HepG2 (cell line): Measurements from ENCODE around the gene VAPA. TPM values are rescaled to one million over a fixed set of nuclear protein-coding genes. Genes with fewer than 3 reads are reported as not detected.

Experiments
- AHR ChIP-seq: IDR thresholded peaks from 2 replicates; pipeline ENCODE4 v1.6.1; 2018; ENCODE audit warnings: missing genetic modification reagents, missing compliant biosample characterization
- ARNT ChIP-seq: fragments of 450-650 bp; IDR thresholded peaks from 2 replicates; pipeline ENCODE4 v1.6.1; 2017
- BCL3 ChIP-seq: sonication (generic); formaldehyde crosslinking; IDR thresholded peaks from 2 replicates; pipeline ENCODE4 v1.5.1; 2020; ENCODE audit warnings: mild to moderate bottlenecking, missing genetic modification reagents, moderate library complexity
- ELF3 ChIP-seq: IDR thresholded peaks from 2 replicates; pipeline ENCODE4 v1.6.1; 2016; ENCODE audit warnings: missing genetic modification reagents, missing compliant biosample characterization
- IRX3 ChIP-seq: sonication (generic); formaldehyde crosslinking; IDR thresholded peaks from 2 replicates; pipeline ENCODE4 v1.8.1; 2023; ENCODE audit warnings: mild to moderate bottlenecking, low read depth, missing genetic modification reagents, borderline replicate concordance
- NR3C1 ChIP-seq: sonication (generic); formaldehyde crosslinking; IDR thresholded peaks from 2 replicates; pipeline ENCODE4 v1.4.0; 2020; ENCODE audit warnings: missing genetic modification reagents
- SKI ChIP-seq: fragments of 450-650 bp; IDR thresholded peaks from one replicate; pipeline ENCODE4 v1.6.1; 2018; ENCODE audit warnings: mild to moderate bottlenecking; ENCODE audit not compliant: partially characterized antibody
- SMAD1 ChIP-seq: sonication (generic); formaldehyde crosslinking; IDR thresholded peaks from 2 replicates; pipeline ENCODE4 v1.4.0; 2020; ENCODE audit warnings: missing genetic modification reagents, low read depth, mild to moderate bottlenecking, borderline replicate concordance
- TAF15 ChIP-seq: fragments of 200-400 bp; formaldehyde crosslinking; IDR thresholded peaks from one replicate; pipeline ENCODE4 v1.6.1; 2018; ENCODE audit warnings: mild to moderate bottlenecking, low read depth, low read length; ENCODE audit not compliant: poor library complexity, severe bottlenecking
- THAP9 ChIP-seq: sonication (generic); formaldehyde crosslinking; IDR thresholded peaks from 2 replicates; pipeline ENCODE4; 2020; ENCODE audit warnings: missing genetic modification reagents, mild to moderate bottlenecking, borderline replicate concordance
- ZNF343 ChIP-seq: sonication (generic); formaldehyde crosslinking; IDR thresholded peaks from 2 replicates; pipeline ENCODE4 v1.4.0; 2020; ENCODE audit warnings: mild to moderate bottlenecking, missing genetic modification reagents
- ZNF512B ChIP-seq: sonication (generic); formaldehyde crosslinking; IDR thresholded peaks from 2 replicates; pipeline ENCODE4 v1.5.1; 2020; ENCODE audit warnings: missing genetic modification reagents, mild to moderate bottlenecking, borderline replicate concordance
- polyA plus RNA-seq, 8 experiments: library from polyadenylated mRNA; depleted of rRNA in 3 of 8; stranded (reverse) in 7 of 8; unstranded in 1 of 8; fragments of >200 nt; fragmentation: Illumina TruSeq in 4 of 8; extraction: Trizol in 4 of 8; gene quantifications; 2 replicates each; pipeline versions ENCODE4 v1.2.1 to v1.2.3, GENCODE V29; 2011 to 2016; ENCODE audit warnings: low read depth in 4 of 8, missing spikeins in 1 of 8, mixed read lengths in 1 of 8; ENCODE audit not compliant: insufficient read depth in 1 of 8
- total RNA-seq, 5 experiments: library from RNA; depleted of rRNA; stranded (reverse); fragments of >200 nt; fragmentation: Illumina TruSeq; extraction: Trizol; gene quantifications; 2 replicates each; pipeline ENCODE4 v1.2.3, GENCODE V29; 2016; ENCODE audit warnings: low read depth in 1 of 5

The VAPA gene
- total and polyA plus RNA-seq, 2 of the 13 experiments (the other 11 are each of a cell fraction or from before 2014, with no cell fraction given): 167 to 294 TPM

GRCh38 chr18:9995631-9996030, 81.8 kb downstream of the VAPA start (continued):
- TF ChIP-seq BCL3 (CRISPR knock-in tag) (no peak), ARNT (no peak), ELF3 (CRISPR knock-in tag) (no peak), AHR (no peak), IRX3 (CRISPR knock-in tag) (no peak), THAP9 (CRISPR knock-in tag) (no peak), TAF15 (no peak), ZNF512B (CRISPR knock-in tag) (no peak), NR3C1 (CRISPR knock-in tag) (no peak), ZNF343 (no peak), SKI (no peak), SMAD1 (CRISPR knock-in tag) (no peak)
